BLaER1 treated with 17β-estradiol and CSF1 and Interleukin-3, amounts not matched to agents 10 nM and 100 nM (cell line): ENCODE data around the gene ADAMTS2.
A peak's percentile ranks its signal among the peaks of the same experiment; 100 is the strongest.

ENCODE experiments used
- H3K27ac ChIP-seq, 11 experiments: shearing (Covaris generic); formaldehyde crosslinking; 2 replicates each; pipeline ENCODE4 v1.8.1; 2022
- H3K27me3 ChIP-seq, 11 experiments: shearing (Covaris generic); formaldehyde crosslinking; 2 replicates each; pipeline ENCODE4 v1.8.1; 2022
- H3K36me3 ChIP-seq, 11 experiments: shearing (Covaris generic); formaldehyde crosslinking; 2 replicates each; pipeline ENCODE4 v1.8.1; 2022
- H3K4me1 ChIP-seq, 10 experiments: shearing (Covaris generic); formaldehyde crosslinking; 2 replicates each; pipeline ENCODE4 v1.8.1; 2022
- H3K4me2 ChIP-seq, 11 experiments: shearing (Covaris generic); formaldehyde crosslinking; 2 replicates each; pipeline ENCODE4 v1.8.1; 2022
- H3K4me3 ChIP-seq, 10 experiments: shearing (Covaris generic); formaldehyde crosslinking; 2 replicates each; pipeline ENCODE4 v1.8.1; 2022
- H3K9ac ChIP-seq, 11 experiments: shearing (Covaris generic); formaldehyde crosslinking; 2 replicates each; pipeline ENCODE4 v1.8.1; 2022
- H3K9me3 ChIP-seq, 11 experiments: shearing (Covaris generic); formaldehyde crosslinking; replicated peaks in 1 of 11; 2 replicates each; pipeline ENCODE4 v1.8.1; 2022
- H4K20me1 ChIP-seq, 11 experiments: shearing (Covaris generic); formaldehyde crosslinking; 2 replicates each; pipeline ENCODE4 v1.8.1; 2022
- Cebpa-rat ChIP-seq, 11 experiments: shearing (Covaris generic); IDR thresholded peaks; 2 replicates each; pipeline ENCODE4 v1.8.1; 2022

ADAMTS2 gene

DNA sequence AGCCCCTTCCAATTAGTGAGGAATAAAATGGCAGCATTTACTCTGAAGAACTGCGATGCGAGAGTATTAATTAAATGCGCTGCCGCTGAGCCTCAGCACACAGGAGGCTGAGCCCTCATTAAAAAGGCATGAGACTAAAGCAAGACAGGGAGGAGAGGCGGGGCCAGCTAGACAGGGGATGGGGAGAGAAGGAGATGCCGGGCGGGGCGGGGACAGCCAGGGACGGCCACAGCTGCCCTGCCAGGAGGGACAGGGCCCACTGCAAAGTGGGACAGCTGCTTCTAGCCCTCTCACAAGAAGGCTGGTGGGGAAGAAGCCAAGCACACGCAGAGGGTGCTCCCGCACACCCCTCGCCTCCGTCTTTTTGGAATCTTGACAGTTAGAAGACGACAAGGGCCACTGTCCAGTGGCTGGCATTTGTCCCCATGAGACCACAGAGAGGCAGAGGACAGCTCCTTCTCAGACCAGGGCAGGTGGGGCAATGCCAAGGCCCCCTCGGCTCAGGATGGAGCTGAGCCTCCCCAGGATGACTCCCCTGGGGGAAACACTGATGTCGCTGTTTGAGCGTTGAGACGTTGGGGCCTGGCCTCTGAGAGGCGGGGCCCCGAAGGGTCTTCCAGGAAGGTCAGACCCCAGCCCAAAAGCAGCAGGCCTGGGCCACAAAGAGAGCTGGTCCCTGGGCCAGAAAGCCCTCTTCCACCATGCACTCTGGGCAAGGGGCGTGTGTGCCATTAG lies 26.9 kb downstream of the ADAMTS2 start:
- H3K4me3 ChIP-seq = no peak overlapping the region
- H4K20me1 ChIP-seq = peaks cover 0 to 35% (median 0%) of the 10 kb centered on the region in 11 experiments; a peak in 5 of 22 replicates
- H3K4me1 ChIP-seq = peaks cover 6 to 33% (median 27%) of the 10 kb centered on the region in 10 experiments
- H3K27ac ChIP-seq = no peak overlapping the region
- peaks cover 0 to 6% (median 0%) of the 10 kb centered on the region in 11 experiments; a peak in 3 of 22 replicates for H3K9me3 ChIP-seq
- no peaks in the 10 kb centered on the region for H3K36me3 ChIP-seq
- peaks cover 0 to 6% (median 0%) of the 10 kb centered on the region in 11 experiments; a peak in 2 of 22 replicates for H3K27me3 ChIP-seq
- H3K4me2 ChIP-seq = peak overlapping the region in 2 of 11 experiments; percentile 38 to 45; a peak in 2 of 22 replicates
- H3K9ac ChIP-seq = no peak overlapping the region
- TF ChIP-seq Cebpa-rat (IDR thresholded peaks at IDR 0.05) = no peak

DNA sequence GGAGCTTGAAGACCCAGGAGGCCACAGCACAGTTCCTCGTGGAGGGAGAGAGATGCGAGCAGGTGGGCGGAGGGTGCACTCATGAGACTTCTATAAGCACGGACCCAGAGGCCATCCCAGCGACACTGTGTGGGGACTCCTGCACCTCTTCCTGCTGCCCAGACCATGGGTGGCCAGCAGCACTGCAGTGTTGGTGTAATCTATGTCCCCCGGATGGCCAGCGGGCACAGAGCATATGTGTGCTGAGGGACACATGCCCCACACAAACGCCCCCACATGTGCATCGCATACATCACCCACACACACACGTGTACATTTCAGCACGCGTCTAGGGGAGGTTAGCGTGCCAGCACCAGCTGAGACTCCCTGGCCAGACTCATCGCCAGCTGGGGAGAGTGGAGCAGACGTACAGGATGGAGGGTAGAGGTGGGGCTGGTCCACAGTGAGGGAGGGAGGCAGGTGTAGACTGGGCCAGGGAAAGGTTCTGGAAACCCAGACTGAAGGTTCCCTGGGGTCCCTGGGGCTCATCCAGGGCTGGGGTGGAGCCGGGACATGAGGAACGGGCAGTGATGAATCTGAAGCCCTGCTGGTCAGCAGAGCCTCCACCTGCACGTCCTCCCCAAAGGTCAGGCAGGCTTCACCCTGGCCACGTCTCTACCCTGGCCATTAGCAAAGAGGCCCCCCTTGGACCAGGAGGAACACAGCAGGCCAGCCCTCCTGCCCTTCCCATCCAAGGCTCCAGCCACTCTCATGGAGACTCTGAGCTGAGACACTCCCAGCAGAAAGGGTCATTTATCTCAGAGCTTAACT lies 27.6 kb downstream of the ADAMTS2 start:
- no peak overlapping the region for H3K4me2 ChIP-seq
- H3K4me1 ChIP-seq = peaks cover 6 to 25% (median 19%) of the 10 kb centered on the region in 10 experiments
- no peaks in the 10 kb centered on the region for H3K36me3 ChIP-seq
- no peak overlapping the region for H3K4me3 ChIP-seq
- peaks cover 0 to 3% (median 0%) of the 10 kb centered on the region in 11 experiments; a peak in 2 of 22 replicates for H3K27me3 ChIP-seq
- H4K20me1 ChIP-seq = peaks cover 0 to 27% (median 0%) of the 10 kb centered on the region in 11 experiments; a peak in 5 of 22 replicates
- TF ChIP-seq Cebpa-rat (IDR thresholded peaks at IDR 0.05) = no peak
- peaks cover 0 to 6% (median 0%) of the 10 kb centered on the region in 11 experiments; a peak in 3 of 22 replicates for H3K9me3 ChIP-seq
- no peak overlapping the region for H3K27ac ChIP-seq
- H3K9ac ChIP-seq = no peak overlapping the region

DNA sequence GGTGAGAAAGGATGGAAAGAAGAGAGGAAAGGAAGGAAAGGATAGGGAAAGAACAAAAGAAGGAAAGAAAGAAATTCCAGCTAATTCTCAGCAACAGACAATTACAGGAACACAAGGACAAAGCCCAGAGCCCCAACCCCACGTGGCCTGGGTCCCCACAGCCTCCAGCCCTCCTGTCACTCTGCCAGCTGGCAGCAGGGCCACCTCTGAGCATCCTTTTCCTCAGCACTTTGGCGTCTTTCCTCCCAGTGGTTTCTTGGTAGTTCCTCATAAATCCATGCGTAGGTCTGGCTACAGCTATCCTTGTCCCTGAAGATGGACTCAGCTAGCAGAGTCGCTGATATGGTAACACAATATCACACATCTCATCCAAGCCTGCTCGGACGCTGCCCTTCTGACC lies 28.3 kb downstream of the ADAMTS2 start:
- TF ChIP-seq Cebpa-rat (IDR thresholded peaks at IDR 0.05) = no peak
- H3K27me3 ChIP-seq = peaks cover 0 to under 1% (median 0%) of the 10 kb centered on the region in 11 experiments; a peak in 1 of 22 replicates
- H4K20me1 ChIP-seq = peaks cover 0 to 22% (median 0%) of the 10 kb centered on the region in 11 experiments; a peak in 4 of 22 replicates
- no peak overlapping the region for H3K27ac ChIP-seq
- H3K9ac ChIP-seq = no peak overlapping the region
- H3K4me2 ChIP-seq = no peak overlapping the region
- H3K9me3 ChIP-seq = peaks cover 0 to 7% (median 0%) of the 10 kb centered on the region in 11 experiments; a peak in 3 of 22 replicates
- no peak overlapping the region for H3K4me3 ChIP-seq
- H3K4me1 ChIP-seq = peaks cover 6 to 19% (median 15%) of the 10 kb centered on the region in 10 experiments; a peak in 19 of 20 replicates
- H3K36me3 ChIP-seq = no peaks in the 10 kb centered on the region

DNA sequence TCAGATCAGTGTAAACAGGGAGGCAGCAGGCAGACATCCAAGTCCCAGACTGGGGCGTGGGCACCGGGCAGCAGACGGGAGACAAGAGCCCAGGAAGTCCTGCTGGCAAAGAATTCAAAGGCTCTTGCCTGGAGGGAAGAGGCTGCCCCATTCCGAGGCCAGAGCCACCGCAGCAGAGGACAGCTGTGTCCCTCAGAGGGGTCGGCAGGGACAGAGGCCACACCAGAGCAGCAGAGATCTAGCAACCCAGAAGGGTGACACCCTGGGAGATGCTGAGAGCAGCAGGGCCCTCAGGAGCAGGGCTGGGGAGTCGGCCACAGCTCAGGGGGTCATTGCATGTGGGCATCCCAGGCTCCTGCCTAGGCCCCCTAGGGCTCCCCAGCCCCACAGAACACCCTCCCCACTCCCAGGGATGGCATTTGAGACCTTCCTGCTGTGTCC lies 29.1 kb downstream of the ADAMTS2 start:
- Histone ChIP-seq H4K20me1 (peaks cover 0 to 22% (median 0%) of the 10 kb centered on the region in 11 experiments; a peak in 4 of 22 replicates), H3K4me2 (no peak overlapping the region), H3K9ac (no peak overlapping the region), H3K4me1 (peaks cover 6 to 21% (median 17%) of the 10 kb centered on the region in 10 experiments; a peak in 19 of 20 replicates), H3K36me3 (no peaks in the 10 kb centered on the region), H3K27me3 (no peaks in the 10 kb centered on the region), H3K9me3 (peaks cover 0 to 7% (median 0%) of the 10 kb centered on the region in 11 experiments; a peak in 3 of 22 replicates), H3K27ac (no peak overlapping the region), H3K4me3 (no peak overlapping the region)
- TF ChIP-seq Cebpa-rat (IDR thresholded peaks at IDR 0.05) = no peak

DNA sequence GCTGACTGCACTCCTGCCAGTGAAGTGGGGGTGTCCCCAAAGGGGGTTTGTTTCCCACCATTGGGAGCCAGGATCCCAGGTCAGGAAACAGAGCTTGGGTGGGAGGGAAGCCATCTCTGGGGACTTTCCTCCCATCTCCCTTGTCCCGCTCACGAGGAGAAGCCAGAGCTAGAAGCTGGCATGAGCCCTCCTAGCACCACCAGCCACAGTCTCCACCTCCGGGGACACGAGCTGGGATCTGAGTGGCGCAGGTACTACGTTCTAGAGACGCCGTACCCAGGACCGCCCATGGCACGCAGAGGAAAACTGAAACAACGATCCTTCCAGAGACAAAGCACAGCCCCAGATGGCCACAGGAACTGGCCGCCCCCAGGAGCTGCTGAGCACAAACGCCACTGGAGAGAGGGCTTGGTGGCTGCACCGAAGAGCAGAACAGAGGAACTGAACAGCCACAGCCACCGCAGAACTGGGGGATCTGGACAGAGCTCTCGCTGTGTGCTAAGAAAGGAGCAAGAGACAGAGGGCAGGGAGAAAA lies 29.8 kb downstream of the ADAMTS2 start:
- TF ChIP-seq Cebpa-rat (IDR thresholded peaks at IDR 0.05) = no peak
- Histone ChIP-seq H3K4me2 (no peak overlapping the region), H3K4me1 (peaks cover 6 to 27% (median 24%) of the 10 kb centered on the region in 10 experiments), H3K4me3 (no peak overlapping the region), H4K20me1 (peaks cover 0 to 22% (median 0%) of the 10 kb centered on the region in 11 experiments; a peak in 4 of 22 replicates), H3K27me3 (no peaks in the 10 kb centered on the region), H3K36me3 (no peaks in the 10 kb centered on the region), H3K27ac (no peak overlapping the region), H3K9ac (no peak overlapping the region), H3K9me3 (peaks cover 0 to 7% (median 0%) of the 10 kb centered on the region in 11 experiments; a peak in 3 of 22 replicates)

DNA sequence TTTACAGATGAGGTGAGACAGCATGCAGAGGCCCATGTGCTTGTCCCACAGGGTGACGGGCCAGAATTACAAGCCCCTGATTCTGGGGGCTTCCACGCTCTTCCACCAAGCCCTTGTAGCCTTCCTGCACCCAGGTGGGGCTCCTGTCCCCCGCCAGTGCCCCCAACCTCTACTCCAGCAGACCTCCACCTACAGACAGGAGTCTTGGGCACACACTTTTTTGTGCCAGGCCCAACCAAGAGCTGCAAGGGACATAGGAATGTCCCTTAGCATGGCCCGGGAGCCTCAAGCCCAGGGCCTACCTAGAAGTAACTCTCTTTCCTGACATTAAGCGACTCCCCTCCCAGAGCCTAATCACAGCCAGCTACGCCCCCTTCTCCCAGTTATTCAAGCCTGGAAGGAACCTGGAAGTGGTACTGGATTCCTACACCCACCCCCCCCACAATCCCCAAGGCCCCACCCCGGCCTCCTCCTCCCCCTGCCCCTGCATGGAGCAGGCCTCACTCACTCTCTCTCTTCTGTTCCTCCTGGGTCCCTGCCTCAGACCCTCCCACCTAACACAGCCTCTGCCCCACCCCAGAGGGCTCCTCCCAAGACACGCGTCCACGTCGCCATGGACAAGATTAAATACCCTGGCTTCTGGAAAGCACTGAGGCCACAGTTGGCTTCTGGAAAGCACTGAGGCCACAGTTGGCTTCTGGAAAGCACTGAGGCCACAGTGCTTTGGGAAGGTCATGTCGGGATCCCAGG lies 30.5 kb downstream of the ADAMTS2 start:
- Histone ChIP-seq H3K9me3 (peaks cover 0 to 7% (median 0%) of the 10 kb centered on the region in 11 experiments; a peak in 3 of 22 replicates), H3K4me3 (no peak overlapping the region), H3K27me3 (no peaks in the 10 kb centered on the region), H4K20me1 (peaks cover 0 to 18% (median 0%) of the 10 kb centered on the region in 11 experiments; a peak in 4 of 22 replicates), H3K4me1 (peaks cover 2 to 31% (median 26%) of the 10 kb centered on the region in 10 experiments; a peak in 19 of 20 replicates), H3K9ac (no peak overlapping the region), H3K36me3 (no peaks in the 10 kb centered on the region), H3K4me2 (no peak overlapping the region), H3K27ac (no peak overlapping the region)
- TF ChIP-seq Cebpa-rat (IDR thresholded peaks at IDR 0.05) = no peak

DNA sequence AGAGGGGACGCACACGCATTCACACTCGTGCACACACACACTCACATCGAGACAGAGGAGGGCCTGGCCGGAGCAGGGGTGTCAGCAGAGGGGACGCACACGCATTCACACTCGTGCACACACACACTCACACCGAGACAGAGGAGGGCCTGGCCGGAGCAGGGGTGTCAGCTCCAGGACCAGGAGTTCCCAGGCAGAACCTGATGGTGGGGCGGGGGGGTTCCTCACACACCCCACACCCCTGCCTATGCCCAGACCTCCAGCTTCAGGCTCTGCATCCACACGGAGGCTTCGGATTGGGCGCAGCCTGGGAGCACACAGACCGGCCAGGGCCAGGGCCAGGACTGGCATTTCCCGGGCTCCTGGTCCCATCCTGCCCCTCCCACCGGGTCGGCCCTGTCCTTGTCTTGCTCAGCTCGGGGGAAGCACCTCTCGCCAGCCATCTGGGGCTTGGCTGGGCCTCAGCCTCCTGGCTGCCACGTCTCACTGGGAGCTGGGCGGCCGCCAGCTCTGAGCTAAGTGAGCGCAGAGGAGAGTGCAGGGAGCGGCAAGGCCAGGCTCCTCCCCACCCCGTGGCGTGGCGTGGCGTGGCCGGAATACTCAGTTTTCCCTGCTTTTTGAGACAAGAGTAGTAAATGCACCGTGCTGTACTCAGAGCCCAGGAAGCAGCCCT lies 31.3 kb downstream of the ADAMTS2 start:
- no peak overlapping the region for H3K4me2 ChIP-seq
- H3K27me3 ChIP-seq = no peaks in the 10 kb centered on the region
- H3K4me3 ChIP-seq = no peak overlapping the region
- H3K36me3 ChIP-seq = no peaks in the 10 kb centered on the region
- no peak overlapping the region for H3K9ac ChIP-seq
- no peak for TF ChIP-seq Cebpa-rat (IDR thresholded peaks at IDR 0.05)
- H3K9me3 ChIP-seq = peaks cover 0 to 7% (median 0%) of the 10 kb centered on the region in 11 experiments; a peak in 3 of 22 replicates
- peaks cover 0 to 31% (median 29%) of the 10 kb centered on the region in 10 experiments; a peak in 13 of 20 replicates for H3K4me1 ChIP-seq
- H3K27ac ChIP-seq = no peak overlapping the region
- H4K20me1 ChIP-seq = peaks cover 0 to 15% (median 0%) of the 10 kb centered on the region in 11 experiments; a peak in 3 of 22 replicates
